Osteoblast (primary cell): Measurements from ENCODE around the gene SLC39A7. TPM values are rescaled to one million over a fixed set of nuclear protein-coding genes. Genes with fewer than 3 reads are reported as not detected.

ENCODE experiments used
- small RNA-seq: library from RNA; depleted of rRNA; stranded (forward); fragments of <200 nt; gene quantifications from one replicate; pipeline ENCODE3, GENCODE V24; 2012
- total RNA-seq: library from RNA; depleted of rRNA; stranded (reverse); fragments of >200 nt; gene quantifications from 2 replicates; pipeline ENCODE4 v1.2.3, GENCODE V29; 2012

Gene SLC39A7
- total RNA-seq, 1 donor, result 108 TPM

Small RNA genes lying within 50 kb of the gene (small RNA-seq; reads per million reads assigned to genes)
- gene MIR219A1 (2.0 reads per million, percentile 65 among the genes with 10 or more reads in this experiment), gene RNY4P10 (not detected)

Other genes with a start within 250 kb of the SLC39A7 start
- gene HLA-DMA, start 247.8 kb upstream of the SLC39A7 start, total RNA-seq, result 9.0 and 20.0 TPM in 2 replicates
- gene BRD2, start 232.3 kb upstream of the SLC39A7 start, total RNA-seq, result 116 and 119 TPM in 2 replicates
- gene HLA-DOA, start 191.3 kb upstream of the SLC39A7 start, total RNA-seq, result under 0.01 and 2.4 TPM in 2 replicates
- gene HLA-DPA1, start 127.2 kb upstream of the SLC39A7 start, total RNA-seq, result 5.4 and 30.4 TPM in 2 replicates
- 8.7 and 12.4 TPM in 2 replicates for gene HLA-DPB1, start 124.9 kb upstream of the SLC39A7 start, total RNA-seq
- 1.8 TPM in 2 replicates for gene COL11A2, start 8.4 kb upstream of the SLC39A7 start, total RNA-seq
- 19.2 and 20.9 TPM in 2 replicates for gene RXRB, start 202 bp upstream of the SLC39A7 start, total RNA-seq
- 2.7 and 3.3 TPM in 2 replicates for gene HSD17B8, start 3.8 kb downstream of the SLC39A7 start, total RNA-seq
- gene RING1, start 7.6 kb downstream of the SLC39A7 start, total RNA-seq, result 34.0 and 34.2 TPM in 2 replicates
- gene VPS52, start 71.0 kb downstream of the SLC39A7 start, total RNA-seq, result 41.3 and 42.7 TPM in 2 replicates
- 1,994 and 2,278 TPM in 2 replicates for gene RPS18, start 71.2 kb downstream of the SLC39A7 start, total RNA-seq
- gene B3GALT4, start 76.3 kb downstream of the SLC39A7 start, total RNA-seq, result 3.8 and 4.3 TPM in 2 replicates
- gene WDR46, start 88.4 kb downstream of the SLC39A7 start, total RNA-seq, result 85.7 and 86.9 TPM in 2 replicates
- 14.1 and 15.9 TPM in 2 replicates for gene PFDN6, start 88.7 kb downstream of the SLC39A7 start, total RNA-seq
- gene RGL2, start 98.1 kb downstream of the SLC39A7 start, total RNA-seq, result 33.9 and 35.5 TPM in 2 replicates
- 90.2 and 92.6 TPM in 2 replicates for gene TAPBP, start 113.2 kb downstream of the SLC39A7 start, total RNA-seq
- 18.6 and 19.5 TPM in 2 replicates for gene ZBTB22, start 116.9 kb downstream of the SLC39A7 start, total RNA-seq
- gene DAXX, start 122.1 kb downstream of the SLC39A7 start, total RNA-seq, result 32.7 and 39.4 TPM in 2 replicates
- gene KIFC1, start 191.0 kb downstream of the SLC39A7 start, total RNA-seq, result 3.2 and 4.0 TPM in 2 replicates
- gene PHF1, start 210.1 kb downstream of the SLC39A7 start, total RNA-seq, result 25.9 and 30.8 TPM in 2 replicates
- gene CUTA, start 217.2 kb downstream of the SLC39A7 start, total RNA-seq, result 89.3 and 122 TPM in 2 replicates
- 6.9 and 8.8 TPM in 2 replicates for gene SYNGAP1, start 219.2 kb downstream of the SLC39A7 start, total RNA-seq